Measurements from ENCODE around the gene NUS1.

GRCh38 chr6:117728626-117729025, 53.4 kb downstream of the NUS1 start:
- TF ChIP-seq CTCF (IDR thresholded peaks at IDR 0.05): no peak
- TF ChIP-seq EP300 (IDR thresholded peaks at IDR 0.05): no peak
- TF ChIP-seq POLR2A (IDR thresholded peaks at IDR 0.05): no peak
